Neural progenitor cell (in vitro differentiated cells): Measurements from ENCODE around the gene TRIM27.

Experiments
- EZH2 ChIP-seq: fragments of 200-600 bp; sonication (generic); IDR thresholded peaks from 2 replicates; pipeline ENCODE4 v1.6.1; 2017; ENCODE audit warnings: antibody characterized with exemption, mild to moderate bottlenecking, moderate library complexity
- TF ChIP-seq, protein P1 (sequence below): fragments of 200-600 bp; sonication (generic); IDR thresholded peaks from 2 replicates; pipeline ENCODE4 v1.5.1; 2017; ENCODE audit warnings: antibody characterized with exemption, mild to moderate bottlenecking

DNA sequence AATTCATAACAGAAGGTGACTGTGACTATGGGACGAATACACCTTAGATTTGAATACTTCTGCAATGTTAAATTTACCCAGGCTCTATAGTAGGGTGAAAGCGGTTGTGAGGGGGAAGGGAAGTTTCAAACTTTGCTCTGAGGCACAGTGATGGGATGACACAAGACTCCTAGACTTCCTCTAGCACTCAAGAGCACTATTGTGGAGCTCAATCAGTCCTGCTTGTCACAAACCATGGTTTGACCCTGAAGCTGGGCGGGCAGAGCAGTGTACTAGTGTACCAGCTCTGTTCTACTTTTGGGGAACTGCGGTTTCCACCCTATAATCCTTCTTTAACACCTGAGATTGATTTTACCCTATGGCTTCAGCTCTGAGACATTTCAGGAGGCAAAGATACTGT, 17.1 kb downstream of the TRIM27 start:
- TF ChIP-seq, protein P1, sequence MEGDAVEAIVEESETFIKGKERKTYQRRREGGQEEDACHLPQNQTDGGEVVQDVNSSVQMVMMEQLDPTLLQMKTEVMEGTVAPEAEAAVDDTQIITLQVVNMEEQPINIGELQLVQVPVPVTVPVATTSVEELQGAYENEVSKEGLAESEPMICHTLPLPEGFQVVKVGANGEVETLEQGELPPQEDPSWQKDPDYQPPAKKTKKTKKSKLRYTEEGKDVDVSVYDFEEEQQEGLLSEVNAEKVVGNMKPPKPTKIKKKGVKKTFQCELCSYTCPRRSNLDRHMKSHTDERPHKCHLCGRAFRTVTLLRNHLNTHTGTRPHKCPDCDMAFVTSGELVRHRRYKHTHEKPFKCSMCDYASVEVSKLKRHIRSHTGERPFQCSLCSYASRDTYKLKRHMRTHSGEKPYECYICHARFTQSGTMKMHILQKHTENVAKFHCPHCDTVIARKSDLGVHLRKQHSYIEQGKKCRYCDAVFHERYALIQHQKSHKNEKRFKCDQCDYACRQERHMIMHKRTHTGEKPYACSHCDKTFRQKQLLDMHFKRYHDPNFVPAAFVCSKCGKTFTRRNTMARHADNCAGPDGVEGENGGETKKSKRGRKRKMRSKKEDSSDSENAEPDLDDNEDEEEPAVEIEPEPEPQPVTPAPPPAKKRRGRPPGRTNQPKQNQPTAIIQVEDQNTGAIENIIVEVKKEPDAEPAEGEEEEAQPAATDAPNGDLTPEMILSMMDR, result no peak
- no peak for TF ChIP-seq EZH2
